GM12878 (cell line): ENCODE data around the gene RAB3A. TPM values are rescaled to one million over a fixed set of nuclear protein-coding genes. Genes with fewer than 3 reads are reported as not detected.

Experiments used
- ATAC-seq: fragments of 200-7000 bp; cut with Tn5 transposase; 3 replicates; pipeline ENCODE4 v1.9.1; 2020; ENCODE audit warnings: mild to moderate bottlenecking, moderate library complexity
- BruUV-seq: library from RNA; stranded (reverse); fragments of 400-500 nt; replicated peaks from 2 replicates; lab custom pipeline; 2021; lab: Mats Ljungman, UMichigan
- CTCF ChIA-PET: fragments of 300-600 bp; sonication (Branson Sonifier 250); formaldehyde crosslinking; extraction: SDS; loops from one replicate; lab custom pipeline; 2021; ENCODE audit warnings: inconsistent platforms; lab: Yijun Ruan, JAX
- POLR2A ChIA-PET: fragments of 350-600 bp; formaldehyde crosslinking; extraction: SDS; loops from one replicate; lab custom pipeline; 2021; ENCODE audit warnings: inconsistent platforms; lab: Charles Lee
- RAD21 ChIA-PET: fragments of 300-600 bp; sonication (Branson Sonifier 250); formaldehyde crosslinking; loops from one replicate; lab custom pipeline; 2023; ENCODE audit warnings: antibody characterized with exemption; ENCODE audit not compliant: unreplicated experiment; lab: Charles Lee
- SMC1A ChIA-PET: fragments of 300-600 bp; sonication (Branson Sonifier 250); formaldehyde crosslinking; loops from one replicate; lab custom pipeline; 2023; ENCODE audit not compliant: unreplicated experiment, uncharacterized antibody; lab: Charles Lee
- DNase-seq: peaks from one replicate; pipeline ENCODE4 v3.0.0-alpha.2; 2011; ENCODE audit warnings: low read depth, low spot score
- FAIRE-seq: peaks from 3 replicates; lab custom pipeline; 2011; peaks lifted over from hg19 to GRCh38; lab: Jason Lieb, UNC
- H2AFZ ChIP-seq: 2 replicates; pipeline ENCODE4 v1.6.0; 2011; ENCODE audit warnings: low read depth, low read length, control low read depth; ENCODE audit not compliant: control insufficient read depth
- H3K27ac ChIP-seq: 2 replicates; pipeline ENCODE4 v1.5.1; 2011; ENCODE audit warnings: control low read depth; ENCODE audit not compliant: control insufficient read depth, insufficient read depth
- H3K27me3 ChIP-seq, 2 experiments: replicated peaks in 1 of 2; 2 replicates each; pipeline versions ENCODE4 v1.6.0 to v1.6.1; 2011; ENCODE audit warnings: low read length in 1 of 2; ENCODE audit not compliant: control insufficient read depth in 2 of 2, insufficient read depth in 2 of 2
- H3K36me3 ChIP-seq, 2 experiments: 2 replicates each; pipeline ENCODE4 v1.5.1; 2011; ENCODE audit warnings: low read length in 1 of 2; ENCODE audit not compliant: control insufficient read depth in 2 of 2, insufficient read depth in 2 of 2
- H3K4me1 ChIP-seq: 2 replicates; pipeline ENCODE4 v1.6.1; 2011; ENCODE audit warnings: mild to moderate bottlenecking, low read length, moderate library complexity, mixed read lengths; ENCODE audit not compliant: control insufficient read depth, insufficient read depth
- H3K4me2 ChIP-seq: 2 replicates; pipeline ENCODE4 v1.6.0; 2011; ENCODE audit warnings: control low read depth; ENCODE audit not compliant: control insufficient read depth, insufficient read depth
- H3K4me3 ChIP-seq: fragments of 200-600 bp; sonication (generic); 2 replicates; pipeline ENCODE4 v1.5.1; 2016
- H3K79me2 ChIP-seq: 2 replicates; pipeline ENCODE4 v1.6.0; 2011; ENCODE audit warnings: low read length; ENCODE audit not compliant: control insufficient read depth, insufficient read depth
- H3K9ac ChIP-seq: 2 replicates; pipeline ENCODE4 v1.8.0; 2011; ENCODE audit warnings: low read length, control low read depth, mixed read lengths; ENCODE audit not compliant: control insufficient read depth, insufficient read depth
- H3K9me3 ChIP-seq: replicated peaks from 3 replicates; pipeline ENCODE4 v1.5.1; 2011; ENCODE audit warnings: mild to moderate bottlenecking, low read length; ENCODE audit not compliant: control insufficient read depth, insufficient read depth
- H4K20me1 ChIP-seq: 2 replicates; pipeline ENCODE4 v1.6.0; 2011; ENCODE audit not compliant: control insufficient read depth, insufficient read depth
- ATF7 ChIP-seq: fragments of 450-650 bp; IDR thresholded peaks from 2 replicates; pipeline ENCODE4 v1.6.1; 2016; ENCODE audit warnings: low read depth, mild to moderate bottlenecking
- BRCA1 ChIP-seq: IDR thresholded peaks from 2 replicates; pipeline ENCODE4 v1.6.1; 2011; ENCODE audit warnings: low read depth, low read length, improper control_type of control experiment
- CBX3 ChIP-seq: fragments of 200-600 bp; sonication (generic); IDR thresholded peaks from 2 replicates; pipeline ENCODE4 v1.6.1; 2016; ENCODE audit warnings: low read depth, borderline replicate concordance
- NR2C1 ChIP-seq: fragments of 450-650 bp; IDR thresholded peaks from 2 replicates; pipeline ENCODE4 v1.6.1; 2017; ENCODE audit warnings: antibody characterized with exemption, mild to moderate bottlenecking, moderate library complexity
- RB1 ChIP-seq: fragments of 450-650 bp; formaldehyde crosslinking; IDR thresholded peaks from 2 replicates; pipeline ENCODE4 v1.6.1; 2017; ENCODE audit warnings: mild to moderate bottlenecking, borderline replicate concordance
- REST ChIP-seq: IDR thresholded peaks from 2 replicates; pipeline ENCODE4 v1.6.1; 2012; ENCODE audit warnings: mild to moderate bottlenecking, low read depth, low read length
- SIN3A ChIP-seq: IDR thresholded peaks from 2 replicates; pipeline ENCODE4 v1.6.1; 2012; ENCODE audit warnings: low read depth, low read length, improper control_type of control experiment
- SKIL ChIP-seq: fragments of 450-650 bp; IDR thresholded peaks from 2 replicates; pipeline ENCODE4 v1.6.1; 2017; ENCODE audit warnings: mild to moderate bottlenecking, low read depth, inconsistent platforms; ENCODE audit not compliant: poor library complexity, severe bottlenecking
- TCF12 ChIP-seq: IDR thresholded peaks from 2 replicates; pipeline ENCODE4 v1.6.1; 2011; ENCODE audit warnings: low read depth, mild to moderate bottlenecking, low read length
- ZBED1 ChIP-seq: IDR thresholded peaks from 2 replicates; pipeline ENCODE4 v1.6.1; 2016; ENCODE audit warnings: borderline replicate concordance
- ZBTB40 ChIP-seq: fragments of 450-650 bp; IDR thresholded peaks from 2 replicates; pipeline ENCODE4 v1.6.1; 2016; ENCODE audit warnings: mild to moderate bottlenecking, moderate library complexity, borderline replicate concordance
- WGBS: methylation state at CpG from one replicate; pipeline ENCODE4 v1.1.6; 2016; ENCODE audit warnings: low lambda C conversion rate; ENCODE audit not compliant: insufficient replicate concordance, insufficient coverage; ENCODE audit errors: missing lambda C conversion rate; 5-methylcytosine and 5-hydroxymethylcytosine counted together
- in situ Hi-C: fragments of 300-500 bp; cut with MboI; formaldehyde crosslinking; loops from 9 replicates; pipeline ENCODE4 v1.14.3; 2018; ENCODE audit warnings: mixed read lengths
- intact Hi-C: fragments of 100-400 bp; cut with micrococcal nuclease; formaldehyde crosslinking; loops from one replicate; pipeline ENCODE4 v1.14.2; 2022; ENCODE audit not compliant: unreplicated experiment
- polyA plus RNA-seq, 11 experiments: library from polyadenylated mRNA; depleted of rRNA in 4 of 11; unstranded in 6 of 11; stranded (reverse) in 5 of 11; fragments of >200 nt; fragmentation: Nextera tagmentation in 4 of 11; fragmentation: Illumina TruSeq in 1 of 11; extraction: Ambion mirVana in 4 of 11; extraction: Trizol in 1 of 11; gene quantifications; 1 replicate in 1 of 11; 2 replicates in 10 of 11; pipeline versions ENCODE4 v1.2.1 to v1.2.3, GENCODE V29; 2011 to 2016; ENCODE audit warnings: inconsistent platforms in 2 of 11, missing spikeins in 2 of 11, low read depth in 1 of 11
- total RNA-seq, 4 experiments: library from RNA; depleted of rRNA in 3 of 4; stranded (reverse); fragments of >200 nt in 3 of 4; fragmentation: Illumina TruSeq in 1 of 4; extraction: Trizol in 1 of 4; gene quantifications; 2 replicates each; pipeline versions ENCODE4 v1.2.1 to v1.2.3, GENCODE V29; 2013 to 2021

RAB3A gene
- total and polyA plus RNA-seq, 10 of the 15 experiments (the other 5 are each of a cell fraction or from before 2014, with no cell fraction given): 0.07 to 3.5 (median 1.2) TPM; not detected in 1

- H3K4me1 ChIP-seq: no peaks in the 10 kb centered on the region
- no peak overlapping the region for H2AFZ ChIP-seq
- no peaks in the 10 kb centered on the region for H3K79me2 ChIP-seq
- H3K9ac ChIP-seq: no peak overlapping the region
- ChIA-PET POLR2A (interaction anchor here (2.2 kb wide), 1 partner anchor 9 kb away, joined by 5 read pairs; no protein-coding TSS in a partner anchor), CTCF (interaction anchor here (0.6 to 1.4 kb wide), 4 partner anchors 11 to 95 kb away, joined by 3 to 4 read pairs (median 3); no protein-coding TSS in a partner anchor), RAD21 (no interaction called here), SMC1A (interaction anchor here (1.7 to 2.2 kb wide), 2 partner anchors 46 to 95 kb away, joined by 4 to 6 read pairs; no protein-coding TSS in a partner anchor)
- intact Hi-C loops (no loop called here), in situ Hi-C loops (no loop called here)
- 48% methylated on average over 37 of the region's 37 CpGs for WGBS
- ATAC-seq: peak; percentile 47; the same call in 2 of the 3 replicates
- H3K27ac ChIP-seq: no peak overlapping the region
- no peaks in the 10 kb centered on the region; a peak in 2 of 4 replicates for H3K27me3 ChIP-seq
- DNase-seq: no peak
- no peaks in the 10 kb centered on the region for H4K20me1 ChIP-seq
- H3K4me2 ChIP-seq: no peak overlapping the region
- H3K4me3 ChIP-seq: no peak overlapping the region
- no peak for FAIRE-seq
- no TSS peak for BruUV-seq
- TF ChIP-seq ZBED1 (no peak), RB1 (no peak), SKIL (no peak), TCF12 (0 out of 2 replicates have a peak, but pooled peaks have one; percentile 26), BRCA1 (no peak), ZBTB40 (0 out of 2 replicates have a peak, but pooled peaks have one; percentile 19), SIN3A (peak; percentile 62; the same call in 1 of the 2 replicates), ATF7 (no peak), NR2C1 (no peak), REST (peak; percentile 93), CBX3 (no peak)
- H3K36me3 ChIP-seq: no peaks in the 10 kb centered on the region
- H3K9me3 ChIP-seq: no peaks in the 10 kb centered on the region; the same call in 2 of the 3 replicates
Observed at GRCh38 chr19:18233224-18233825, 29.5 kb upstream of the RAB3A start.
